ENCODE results near the gene NREP. TPM values are rescaled to one million over a fixed set of nuclear protein-coding genes. Genes with fewer than 3 reads are reported as not detected.

The NREP gene
- total and polyA plus RNA-seq, 10 of the 15 experiments (the other 5 are each of a cell fraction or from before 2014, with no cell fraction given): 20.6 to 117 (median 32.2) TPM

DNA sequence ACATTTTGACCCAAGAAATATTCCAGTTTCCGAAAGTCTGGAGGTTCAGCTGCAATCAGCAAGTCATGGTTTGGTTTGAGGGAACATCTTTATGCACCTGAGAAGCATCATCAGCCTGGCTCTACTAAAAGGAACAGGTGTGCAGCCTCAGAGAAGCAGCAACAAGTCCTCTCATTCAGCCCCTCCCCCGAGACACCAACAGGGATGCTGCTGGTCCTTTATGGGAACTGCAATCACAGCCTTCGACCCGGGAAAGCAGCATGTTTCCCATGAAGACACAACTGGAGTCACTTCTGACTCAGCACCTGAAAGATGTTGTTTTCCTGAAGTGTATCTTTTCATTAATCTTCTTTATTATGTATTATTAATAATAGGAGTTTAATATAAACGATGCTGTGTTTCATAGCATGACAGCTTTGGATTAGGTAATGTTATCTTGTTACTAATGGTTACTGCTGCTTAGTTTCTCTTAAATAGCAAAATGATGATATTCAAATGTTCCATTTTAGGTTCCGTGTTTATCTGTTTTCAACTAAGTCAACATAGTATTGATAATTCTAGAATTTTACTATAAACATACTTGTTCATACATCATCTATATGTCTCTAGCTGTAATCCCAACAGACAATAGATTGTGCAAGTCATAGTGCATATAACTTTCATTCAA lies 15.6 kb upstream of the NREP start:
- no peaks in the 10 kb centered on the region for H4K20me1 ChIP-seq (ENCODE audit: control insufficient read depth, insufficient read depth)
- H3K9me3 ChIP-seq (replicated peaks; ENCODE audit: control insufficient read depth, insufficient read depth, low read length): no peaks in the 10 kb centered on the region
- BruUV-seq (replicated peaks): no TSS peak
- CTCF ChIA-PET: interaction anchor here (0.9 kb wide), 1 partner anchor 222 kb away, joined by 4 read pairs; no protein-coding TSS in a partner anchor
- intact Hi-C loops (cut with micrococcal nuclease; ENCODE audit: unreplicated experiment) (no loop called here), in situ Hi-C loops (cut with MboI) (no loop called here)
- RAD21 ChIA-PET (ENCODE audit: unreplicated experiment): interaction anchor here (0.9 to 2.9 kb wide), 5 partner anchors 14 to 237 kb away, joined by 3 to 24 read pairs (median 4); partner anchors contain the start of gene NREP
- H3K4me1 ChIP-seq (ENCODE audit: control insufficient read depth, insufficient read depth, low read length): no peaks in the 10 kb centered on the region; the same call in 1 of the 2 replicates
- H3K4me3 ChIP-seq: no peak overlapping the region
- no peak overlapping the region for H2AFZ ChIP-seq (ENCODE audit: control insufficient read depth, low read depth, low read length)
- FAIRE-seq (no peak), DNase-seq (ENCODE audit: low read depth, low spot score) (no peak), ATAC-seq (no peak)
- no peak overlapping the region for H3K9ac ChIP-seq (ENCODE audit: control insufficient read depth, insufficient read depth, low read length)
- no peaks in the 10 kb centered on the region for H3K36me3 ChIP-seq (ENCODE audit: control insufficient read depth in 2 of 2, insufficient read depth in 2 of 2, low read length in 1 of 2)
- SMC1A ChIA-PET (ENCODE audit: uncharacterized antibody, unreplicated experiment): interaction anchor here (1.1 to 2.6 kb wide), 5 partner anchors 10 to 373 kb away, joined by 3 to 17 read pairs (median 6); partner anchors contain the start of gene NREP
- H3K27ac ChIP-seq (ENCODE audit: control insufficient read depth, insufficient read depth): no peak overlapping the region
- no peak overlapping the region for H3K4me2 ChIP-seq (ENCODE audit: control insufficient read depth, insufficient read depth)
- no peaks in the 10 kb centered on the region for H3K27me3 ChIP-seq (replicated peaks in 1 of 2; ENCODE audit: control insufficient read depth in 2 of 2, insufficient read depth in 2 of 2, low read length in 1 of 2)
- H3K79me2 ChIP-seq (ENCODE audit: control insufficient read depth, insufficient read depth, low read length): no peaks in the 10 kb centered on the region
- POLR2A ChIA-PET: interaction anchor here (2.4 kb wide), 1 partner anchor 14 kb away, joined by 11 read pairs; no protein-coding TSS in a partner anchor
- 56% methylated on average over 6 of the region's 6 CpGs for WGBS (ENCODE audit: insufficient coverage, insufficient replicate concordance, low lambda C conversion rate, missing lambda C conversion rate)
- TF ChIP-seq EED (IDR thresholded peaks at IDR 0.05; ENCODE audit: low read depth): no peak
- TF ChIP-seq, protein P1, sequence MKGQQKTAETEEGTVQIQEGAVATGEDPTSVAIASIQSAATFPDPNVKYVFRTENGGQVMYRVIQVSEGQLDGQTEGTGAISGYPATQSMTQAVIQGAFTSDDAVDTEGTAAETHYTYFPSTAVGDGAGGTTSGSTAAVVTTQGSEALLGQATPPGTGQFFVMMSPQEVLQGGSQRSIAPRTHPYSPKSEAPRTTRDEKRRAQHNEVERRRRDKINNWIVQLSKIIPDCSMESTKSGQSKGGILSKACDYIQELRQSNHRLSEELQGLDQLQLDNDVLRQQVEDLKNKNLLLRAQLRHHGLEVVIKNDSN (IDR thresholded peaks at IDR 0.05; ENCODE audit: borderline replicate concordance, extremely low read length, insufficient read depth, low read depth, low read length): no peak
- no peak for TF ChIP-seq HDGF (IDR thresholded peaks at IDR 0.05)
- TF ChIP-seq RAD51 (IDR thresholded peaks at IDR 0.05): no peak
- TF ChIP-seq SREBF1 (IDR thresholded peaks at IDR 0.05; ENCODE audit: low read length): no peak
- TF ChIP-seq, protein P2, sequence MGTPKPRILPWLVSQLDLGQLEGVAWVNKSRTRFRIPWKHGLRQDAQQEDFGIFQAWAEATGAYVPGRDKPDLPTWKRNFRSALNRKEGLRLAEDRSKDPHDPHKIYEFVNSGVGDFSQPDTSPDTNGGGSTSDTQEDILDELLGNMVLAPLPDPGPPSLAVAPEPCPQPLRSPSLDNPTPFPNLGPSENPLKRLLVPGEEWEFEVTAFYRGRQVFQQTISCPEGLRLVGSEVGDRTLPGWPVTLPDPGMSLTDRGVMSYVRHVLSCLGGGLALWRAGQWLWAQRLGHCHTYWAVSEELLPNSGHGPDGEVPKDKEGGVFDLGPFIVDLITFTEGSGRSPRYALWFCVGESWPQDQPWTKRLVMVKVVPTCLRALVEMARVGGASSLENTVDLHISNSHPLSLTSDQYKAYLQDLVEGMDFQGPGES (IDR thresholded peaks at IDR 0.05): no peak
- TF ChIP-seq YBX1 (IDR thresholded peaks at IDR 0.05): no peak
- TF ChIP-seq NFYA (IDR thresholded peaks at IDR 0.05; ENCODE audit: borderline replicate concordance, low read depth, low read length): no peak
- TF ChIP-seq, protein P3, sequence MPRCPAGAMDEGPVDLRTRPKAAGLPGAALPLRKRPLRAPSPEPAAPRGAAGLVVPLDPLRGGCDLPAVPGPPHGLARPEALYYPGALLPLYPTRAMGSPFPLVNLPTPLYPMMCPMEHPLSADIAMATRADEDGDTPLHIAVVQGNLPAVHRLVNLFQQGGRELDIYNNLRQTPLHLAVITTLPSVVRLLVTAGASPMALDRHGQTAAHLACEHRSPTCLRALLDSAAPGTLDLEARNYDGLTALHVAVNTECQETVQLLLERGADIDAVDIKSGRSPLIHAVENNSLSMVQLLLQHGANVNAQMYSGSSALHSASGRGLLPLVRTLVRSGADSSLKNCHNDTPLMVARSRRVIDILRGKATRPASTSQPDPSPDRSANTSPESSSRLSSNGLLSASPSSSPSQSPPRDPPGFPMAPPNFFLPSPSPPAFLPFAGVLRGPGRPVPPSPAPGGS (IDR thresholded peaks at IDR 0.05; ENCODE audit: borderline replicate concordance, insufficient read depth, low read depth, low read length, poor library complexity, severe bottlenecking): no peak
- TF ChIP-seq PAX5 (IDR thresholded peaks at IDR 0.05; ENCODE audit: borderline replicate concordance, low read depth, low read length): no peak
- TF ChIP-seq, protein P4, sequence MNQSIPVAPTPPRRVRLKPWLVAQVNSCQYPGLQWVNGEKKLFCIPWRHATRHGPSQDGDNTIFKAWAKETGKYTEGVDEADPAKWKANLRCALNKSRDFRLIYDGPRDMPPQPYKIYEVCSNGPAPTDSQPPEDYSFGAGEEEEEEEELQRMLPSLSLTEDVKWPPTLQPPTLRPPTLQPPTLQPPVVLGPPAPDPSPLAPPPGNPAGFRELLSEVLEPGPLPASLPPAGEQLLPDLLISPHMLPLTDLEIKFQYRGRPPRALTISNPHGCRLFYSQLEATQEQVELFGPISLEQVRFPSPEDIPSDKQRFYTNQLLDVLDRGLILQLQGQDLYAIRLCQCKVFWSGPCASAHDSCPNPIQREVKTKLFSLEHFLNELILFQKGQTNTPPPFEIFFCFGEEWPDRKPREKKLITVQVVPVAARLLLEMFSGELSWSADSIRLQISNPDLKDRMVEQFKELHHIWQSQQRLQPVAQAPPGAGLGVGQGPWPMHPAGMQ (IDR thresholded peaks at IDR 0.05; ENCODE audit: borderline replicate concordance): no peak
- no peak for TF ChIP-seq POLR2A (IDR thresholded peaks at IDR 0.05; ENCODE audit: low read depth, low read length)
- TF ChIP-seq NR2C1 (IDR thresholded peaks at IDR 0.05): no peak
- no peak for TF ChIP-seq YY1 (IDR thresholded peaks at IDR 0.05; ENCODE audit: low read depth, low read length)
- TF ChIP-seq, protein P5, sequence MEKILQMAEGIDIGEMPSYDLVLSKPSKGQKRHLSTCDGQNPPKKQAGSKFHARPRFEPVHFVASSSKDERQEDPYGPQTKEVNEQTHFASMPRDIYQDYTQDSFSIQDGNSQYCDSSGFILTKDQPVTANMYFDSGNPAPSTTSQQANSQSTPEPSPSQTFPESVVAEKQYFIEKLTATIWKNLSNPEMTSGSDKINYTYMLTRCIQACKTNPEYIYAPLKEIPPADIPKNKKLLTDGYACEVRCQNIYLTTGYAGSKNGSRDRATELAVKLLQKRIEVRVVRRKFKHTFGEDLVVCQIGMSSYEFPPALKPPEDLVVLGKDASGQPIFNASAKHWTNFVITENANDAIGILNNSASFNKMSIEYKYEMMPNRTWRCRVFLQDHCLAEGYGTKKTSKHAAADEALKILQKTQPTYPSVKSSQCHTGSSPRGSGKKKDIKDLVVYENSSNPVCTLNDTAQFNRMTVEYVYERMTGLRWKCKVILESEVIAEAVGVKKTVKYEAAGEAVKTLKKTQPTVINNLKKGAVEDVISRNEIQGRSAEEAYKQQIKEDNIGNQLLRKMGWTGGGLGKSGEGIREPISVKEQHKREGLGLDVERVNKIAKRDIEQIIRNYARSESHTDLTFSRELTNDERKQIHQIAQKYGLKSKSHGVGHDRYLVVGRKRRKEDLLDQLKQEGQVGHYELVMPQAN (conservative IDR thresholded peaks at IDR 0.05): no peak

All from GM12878 (cell line).